Adrenal gland (tissue), 12 donors: ENCODE measurements around the gene IPO9. TPM values are rescaled to one million over a fixed set of nuclear protein-coding genes. Genes with fewer than 3 reads are reported as not detected.
"Not testable (repeated sequence)": the region's sequence is repeated elsewhere in the genome, so short reads cannot be mapped to it uniquely, and the experiment has no call there.

Experiments
- DNase-seq, 7 donors: peaks; one replicate each; pipeline ENCODE4 v3.0.0-alpha.2; 2019 to 2020
- H3K27ac ChIP-seq, 5 donors: fragments of 200-600 bp; sonication (generic) in 4 of 5; 1 replicate in 3 of 5; 2 replicates in 2 of 5; pipeline versions ENCODE4 v1.5.1 to v1.8.0; 2016 to 2020; ENCODE audit warnings: mild to moderate bottlenecking in 1 of 5
- H3K27me3 ChIP-seq: fragments of 200-600 bp; 2 replicates; pipeline ENCODE4 v1.8.0; 2021
- H3K36me3 ChIP-seq, 2 donors: fragments of 200-600 bp; replicated peaks in 1 of 2; 1 replicate in 1 of 2; 2 replicates in 1 of 2; pipeline versions ENCODE4 v1.5.1 to v1.8.0; 2018 to 2022
- H3K4me1 ChIP-seq, 2 donors: fragments of 200-600 bp; replicated peaks in 1 of 2; 1 replicate in 1 of 2; 2 replicates in 1 of 2; pipeline versions ENCODE4 v1.5.1 to v1.8.0; 2018 to 2021
- H3K4me3 ChIP-seq, 4 donors: fragments of 200-600 bp; sonication (generic) in 3 of 4; one replicate each; pipeline ENCODE4 v1.5.1; 2016 to 2018
- H3K9me3 ChIP-seq, 3 donors: fragments of 200-600 bp; sonication (generic) in 1 of 3; replicated peaks in 1 of 3; 1 replicate in 2 of 3; 2 replicates in 1 of 3; pipeline versions ENCODE4 v1.5.1 to v1.8.0; 2016 to 2021
- CTCF ChIP-seq, 6 experiments: fragments of 450-650 bp in 4 of 6; fragments of 200-600 bp in 2 of 6; sonication (generic) in 1 of 6; IDR thresholded peaks; 1 replicate in 5 of 6; 2 replicates in 1 of 6; pipeline versions ENCODE4 v1.5.1 to v1.8.0; 2016 to 2021; ENCODE audit warnings: antibody characterized with exemption in 6 of 6, mild to moderate bottlenecking in 2 of 6, moderate library complexity in 1 of 6
- POLR2A ChIP-seq, 2 donors: fragments of 450-650 bp; IDR thresholded peaks; one replicate each; pipeline ENCODE4 v1.6.1; 2017; ENCODE audit warnings: antibody characterized with exemption in 2 of 2, mild to moderate bottlenecking in 2 of 2, moderate library complexity in 1 of 2
- WGBS, 4 donors: extraction: QIAGEN DNeasy Blood & Tissue Kit in 2 of 4; methylation state at CpG; one replicate each; pipeline versions ENCODE4 v1.1.5 to v1.1.7; 2013 to 2017; 5-methylcytosine and 5-hydroxymethylcytosine counted together
- intact Hi-C, 2 donors: fragments of 100-400 bp; cut with DNase I; formaldehyde crosslinking; loops; one replicate each; pipeline versions ENCODE4 v1.14.1 to v1.15.0; 2022 to 2023
- polyA plus RNA-seq, 3 donors: library from polyadenylated mRNA; stranded (reverse); fragments of 200-250 nt in 2 of 3; fragments of 350-450 nt in 1 of 3; fragmentation: Illumina TruSeq in 1 of 3; extraction: RNeasy Lipid Tissue Mini Kit (QIAGEN cat#74804) in 1 of 3; gene quantifications; one replicate each; pipeline ENCODE4 v1.2.3, GENCODE V29; 2013 to 2014
- total RNA-seq, 9 donors: library from RNA; depleted of rRNA in 4 of 9; stranded (reverse); fragments of >200 nt in 4 of 9; fragments of 120-200 nt in 1 of 9; fragmentation: NEBNext Ultra II Directional in 1 of 9; extraction: Animal tissue kit (Norgen Biotek cat#: 25700) in 1 of 9; gene quantifications; one replicate each; pipeline versions ENCODE4 v1.1.0 to v1.2.4, GENCODE V29; 2013 to 2023
- donor health status: healthy with polysubstance abuse.
- donor health status: Bipolar disorder and iron deficiency.
- donor health status: DM: yes; HTN: yes; CAD: no.
- donor health status: DM: no; HTN: no; CAD: no.
- donor health status: DM: no; HTN: no; CAD: no.
- donor health status: DM: yes; HTN: yes; CAD: no.

Gene IPO9
- total and polyA plus RNA-seq, 12 donors: 13.6 to 45.2 (median 28.5) TPM

DNA sequence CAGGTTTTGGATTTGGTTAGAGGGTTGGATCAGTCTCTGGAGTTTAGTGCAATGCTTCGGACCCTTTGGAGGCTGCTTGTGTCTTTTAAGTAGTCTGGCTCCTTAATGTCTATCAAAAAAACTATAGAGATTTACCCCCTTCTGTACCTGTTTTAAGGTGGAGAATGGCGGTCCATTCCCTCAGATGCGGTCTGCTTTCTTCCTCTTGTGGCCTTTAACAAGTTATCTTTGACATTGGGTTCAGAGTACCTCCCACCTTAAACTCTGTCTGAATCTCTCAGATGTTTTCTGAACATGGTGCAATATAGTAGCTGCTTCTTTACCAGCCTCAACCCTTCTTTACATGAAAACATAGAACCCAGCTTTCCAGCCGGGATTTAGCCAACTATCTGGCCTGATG, 2.4 kb downstream of the IPO9 start:
- no peak for TF ChIP-seq POLR2A (IDR thresholded peaks at IDR 0.05)
- TF ChIP-seq CTCF (IDR thresholded peaks at IDR 0.05): no peak
- intact Hi-C loops: no loop called here
- Histone ChIP-seq H3K27ac (no peak overlapping the region), H3K9me3 (no peaks in the 10 kb centered on the region), H3K4me1 (peaks cover 10 to 43% of the 10 kb centered on the region in 2 donors), H3K4me3 (no peak overlapping the region), H3K36me3 (no peaks in the 10 kb centered on the region), H3K27me3 (no peaks in the 10 kb centered on the region)
- DNase-seq: no peak
- WGBS, 4 donors: 92 to 97% (median 93%) methylated on average over 4 of the region's 4 CpGs

DNA sequence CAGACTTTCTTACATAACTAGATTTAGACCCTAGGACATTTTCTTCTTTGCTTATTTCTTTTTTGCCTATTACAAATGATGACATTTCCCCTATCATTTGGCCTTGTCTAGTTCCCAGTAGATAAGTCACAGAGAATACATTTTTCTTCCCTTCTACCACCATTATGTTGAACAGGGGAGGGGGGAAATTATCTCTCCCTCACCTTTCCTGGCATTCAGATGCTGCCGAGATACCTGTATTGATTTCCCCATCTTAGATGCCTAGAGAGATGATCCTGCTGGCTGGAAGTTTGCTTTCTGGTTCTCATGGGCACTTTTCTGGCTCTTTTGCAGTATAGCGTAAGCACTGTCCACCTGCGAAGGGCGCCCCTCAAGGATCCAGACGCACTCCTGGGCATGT, 5.7 kb downstream of the IPO9 start:
- intact Hi-C loops: no loop called here

DNA sequence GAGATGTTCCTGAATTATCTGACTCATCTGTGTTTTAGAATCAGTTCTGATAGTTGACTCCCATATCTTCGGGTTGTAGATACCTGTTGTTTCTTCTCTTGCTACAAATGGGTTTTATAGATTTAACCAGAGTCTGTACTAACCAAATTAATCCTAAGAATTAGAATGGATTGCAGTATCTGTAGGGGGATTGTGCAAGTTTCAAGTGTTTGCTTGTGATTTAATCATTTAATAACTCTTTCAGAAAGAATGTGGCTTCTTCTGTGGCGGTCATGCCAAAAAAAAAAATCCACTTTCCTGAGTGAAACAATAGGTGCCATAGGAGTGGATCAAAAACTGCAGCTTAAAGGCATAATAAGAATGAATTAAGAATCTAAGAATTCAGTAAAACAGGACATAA, 9.4 kb downstream of the IPO9 start:
- no peaks in the 10 kb centered on the region for H3K36me3 ChIP-seq
- no peak for DNase-seq
- H3K4me3 ChIP-seq: no peak overlapping the region
- H3K4me1 ChIP-seq: peaks cover 0 to 22% of the 10 kb centered on the region in 2 donors
- H3K27me3 ChIP-seq: no peaks in the 10 kb centered on the region
- 39 to 72% (median 50%) methylated on average over 2 of the region's 2 CpGs for WGBS, 4 donors
- TF ChIP-seq CTCF (IDR thresholded peaks at IDR 0.05): no peak
- no peak for TF ChIP-seq POLR2A (IDR thresholded peaks at IDR 0.05)
- H3K9me3 ChIP-seq: no peaks in the 10 kb centered on the region
- no peak overlapping the region for H3K27ac ChIP-seq
- intact Hi-C loops: no loop called here

More for the DNA sequence above, 5.7 kb downstream of the IPO9 start:
- peaks cover 8 to 44% of the 10 kb centered on the region in 2 donors for H3K4me1 ChIP-seq
- no peaks in the 10 kb centered on the region for H3K9me3 ChIP-seq
- no peaks in the 10 kb centered on the region for H3K36me3 ChIP-seq
- WGBS, 4 donors: 74 to 91% (median 83%) methylated on average over 5 of the region's 5 CpGs
- no peak overlapping the region for H3K4me3 ChIP-seq
- H3K27me3 ChIP-seq: no peaks in the 10 kb centered on the region
- DNase-seq: peak in 1 of 7 donors; percentile 10
- peak overlapping the region in 2 of 5 donors; percentile 14 to 31 for H3K27ac ChIP-seq
- peak in 1 of 2 donors; percentile 38 for TF ChIP-seq POLR2A (IDR thresholded peaks at IDR 0.05)
- TF ChIP-seq CTCF (IDR thresholded peaks at IDR 0.05): no peak

- intact Hi-C loops, H3K36me3 ChIP-seq, H3K27ac ChIP-seq, DNase-seq, H3K9me3 ChIP-seq, H3K27me3 ChIP-seq, H3K4me3 ChIP-seq: not testable (repeated sequence)
- peaks cover 0 to 15% of the 10 kb centered on the region in 2 donors for H3K4me1 ChIP-seq
- 95 to 98% (median 98%) methylated on average over 10 of the region's 10 CpGs for whole genome bisulfite sequencing, 4 donors
Observed at GRCh38 chr1:201839089-201839488, 10.1 kb downstream of the IPO9 start.

DNA sequence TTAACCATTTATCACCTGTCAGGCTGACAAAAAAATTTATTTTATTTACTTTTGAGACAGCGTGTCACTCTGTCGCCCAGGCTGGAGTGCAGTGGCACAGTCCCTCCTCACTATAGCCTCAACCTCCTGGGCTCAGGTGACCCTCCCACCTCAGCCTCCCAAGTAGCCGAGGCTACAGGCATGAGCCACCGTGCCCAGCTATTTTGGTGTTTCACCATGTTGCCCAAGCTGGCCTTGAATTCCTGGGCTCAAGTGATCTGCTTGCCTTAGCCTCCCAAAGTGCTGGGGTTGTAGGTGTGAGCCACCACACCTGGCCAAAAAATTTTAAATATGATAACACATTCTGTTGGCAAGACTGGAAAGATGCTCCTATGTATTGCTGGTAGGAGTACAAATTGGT, 11.1 kb downstream of the IPO9 start:
- no peak for DNase-seq
- Histone ChIP-seq H3K27ac (no peak overlapping the region), H3K36me3 (no peaks in the 10 kb centered on the region), H3K4me1 (peaks cover 0 to 7% of the 10 kb centered on the region in 2 donors), H3K4me3 (no peak overlapping the region), H3K27me3 (no peaks in the 10 kb centered on the region), H3K9me3 (no peaks in the 10 kb centered on the region)
- TF ChIP-seq POLR2A (IDR thresholded peaks at IDR 0.05) (no peak), CTCF (IDR thresholded peaks at IDR 0.05) (no peak)
- intact Hi-C loops: no loop called here
- WGBS, 4 donors: 89 to 95% (median 95%) methylated on average over 3 to 4 of the region's 4 CpGs
